Measurements from ENCODE around the gene GLG1. TPM values are rescaled to one million over a fixed set of nuclear protein-coding genes. Genes with fewer than 3 reads are reported as not detected.
"Not testable (repeated sequence)": the region's sequence is repeated elsewhere in the genome, so short reads cannot be mapped to it uniquely, and the experiment has no call there.

The GLG1 gene
- total RNA-seq, 1 donor from 2014 or later: 153 TPM

GRCh38 chr16:74537746-74538145, 69.2 kb downstream of the GLG1 start:
- H3K4me3 Mint-ChIP-seq (ENCODE audit: unreplicated experiment); H3K36me3 Mint-ChIP-seq (ENCODE audit: low read depth, unreplicated experiment); H3K9me3 Mint-ChIP-seq (ENCODE audit: unreplicated experiment); H3K27ac Mint-ChIP-seq (ENCODE audit: unreplicated experiment); H3K27me3 Mint-ChIP-seq (ENCODE audit: unreplicated experiment); DNase-seq (ENCODE audit: low spot score); H3K4me1 Mint-ChIP-seq (ENCODE audit: unreplicated experiment): not testable (repeated sequence)

- not testable (repeated sequence) for DNase-seq (ENCODE audit: low spot score); H3K4me3 Mint-ChIP-seq (ENCODE audit: unreplicated experiment); H3K4me1 Mint-ChIP-seq (ENCODE audit: unreplicated experiment); H3K36me3 Mint-ChIP-seq (ENCODE audit: low read depth, unreplicated experiment); H3K27me3 Mint-ChIP-seq (ENCODE audit: unreplicated experiment); H3K27ac Mint-ChIP-seq (ENCODE audit: unreplicated experiment); H3K9me3 Mint-ChIP-seq (ENCODE audit: unreplicated experiment)
These were observed 72.3 kb downstream of the GLG1 start for GRCh38 chr16:74534650-74535049.

DNA sequence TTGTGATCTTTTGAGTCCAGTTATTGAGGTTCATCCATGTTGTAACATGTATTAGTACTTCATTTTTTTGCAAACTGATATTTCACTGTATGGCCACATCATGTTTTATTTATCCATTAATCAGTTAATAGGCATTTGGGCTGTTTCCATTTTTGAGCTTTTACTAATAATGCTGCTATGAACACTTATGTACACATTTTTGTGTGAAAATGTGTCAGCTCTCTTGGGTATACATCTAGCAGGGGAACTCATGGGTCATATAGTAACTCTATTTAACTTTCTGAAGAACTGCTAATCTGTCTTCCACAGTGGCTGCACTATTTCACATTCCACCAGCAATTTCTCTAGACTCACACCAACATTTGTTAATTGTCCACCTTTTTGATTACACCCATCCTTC, 82.0 kb downstream of the GLG1 start:
- Mint-ChIP-seq H3K36me3 (ENCODE audit: low read depth, unreplicated experiment) (peaks cover 15% of the 10 kb centered on the region), H3K27ac (ENCODE audit: unreplicated experiment) (no peak overlapping the region), H3K4me3 (ENCODE audit: unreplicated experiment) (peak overlapping the region; percentile 13), H3K9me3 (ENCODE audit: unreplicated experiment) (no peaks in the 10 kb centered on the region), H3K27me3 (ENCODE audit: unreplicated experiment) (no peaks in the 10 kb centered on the region), H3K4me1 (ENCODE audit: unreplicated experiment) (no peaks in the 10 kb centered on the region)
- TF ChIP-seq, protein P1, sequence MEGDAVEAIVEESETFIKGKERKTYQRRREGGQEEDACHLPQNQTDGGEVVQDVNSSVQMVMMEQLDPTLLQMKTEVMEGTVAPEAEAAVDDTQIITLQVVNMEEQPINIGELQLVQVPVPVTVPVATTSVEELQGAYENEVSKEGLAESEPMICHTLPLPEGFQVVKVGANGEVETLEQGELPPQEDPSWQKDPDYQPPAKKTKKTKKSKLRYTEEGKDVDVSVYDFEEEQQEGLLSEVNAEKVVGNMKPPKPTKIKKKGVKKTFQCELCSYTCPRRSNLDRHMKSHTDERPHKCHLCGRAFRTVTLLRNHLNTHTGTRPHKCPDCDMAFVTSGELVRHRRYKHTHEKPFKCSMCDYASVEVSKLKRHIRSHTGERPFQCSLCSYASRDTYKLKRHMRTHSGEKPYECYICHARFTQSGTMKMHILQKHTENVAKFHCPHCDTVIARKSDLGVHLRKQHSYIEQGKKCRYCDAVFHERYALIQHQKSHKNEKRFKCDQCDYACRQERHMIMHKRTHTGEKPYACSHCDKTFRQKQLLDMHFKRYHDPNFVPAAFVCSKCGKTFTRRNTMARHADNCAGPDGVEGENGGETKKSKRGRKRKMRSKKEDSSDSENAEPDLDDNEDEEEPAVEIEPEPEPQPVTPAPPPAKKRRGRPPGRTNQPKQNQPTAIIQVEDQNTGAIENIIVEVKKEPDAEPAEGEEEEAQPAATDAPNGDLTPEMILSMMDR (IDR thresholded peaks at IDR 0.05; ENCODE audit: unreplicated experiment): no peak
- no peak for DNase-seq (ENCODE audit: low spot score)

- H3K4me1 Mint-ChIP-seq (ENCODE audit: unreplicated experiment): no peaks in the 10 kb centered on the region
- H3K36me3 Mint-ChIP-seq (ENCODE audit: low read depth, unreplicated experiment): peaks cover 15% of the 10 kb centered on the region
- H3K27me3 Mint-ChIP-seq (ENCODE audit: unreplicated experiment): no peaks in the 10 kb centered on the region
- TF ChIP-seq, protein P1 (IDR thresholded peaks at IDR 0.05; ENCODE audit: unreplicated experiment): no peak
- H3K4me3 Mint-ChIP-seq (ENCODE audit: unreplicated experiment): no peak overlapping the region
- H3K9me3 Mint-ChIP-seq (ENCODE audit: unreplicated experiment): no peaks in the 10 kb centered on the region
- no peak for DNase-seq (ENCODE audit: low spot score)
- no peak overlapping the region for H3K27ac Mint-ChIP-seq (ENCODE audit: unreplicated experiment)
These were observed 82.8 kb downstream of the GLG1 start for GRCh38 chr16:74524117-74524516.

- DNase-seq (ENCODE audit: low spot score); H3K4me1 Mint-ChIP-seq (ENCODE audit: unreplicated experiment); H3K27ac Mint-ChIP-seq (ENCODE audit: unreplicated experiment); H3K27me3 Mint-ChIP-seq (ENCODE audit: unreplicated experiment); H3K9me3 Mint-ChIP-seq (ENCODE audit: unreplicated experiment); H3K4me3 Mint-ChIP-seq (ENCODE audit: unreplicated experiment): not testable (repeated sequence)
- H3K36me3 Mint-ChIP-seq (ENCODE audit: low read depth, unreplicated experiment): peaks cover 15% of the 10 kb centered on the region
These were observed 83.2 kb downstream of the GLG1 start for GRCh38 chr16:74523706-74524105.

DNA sequence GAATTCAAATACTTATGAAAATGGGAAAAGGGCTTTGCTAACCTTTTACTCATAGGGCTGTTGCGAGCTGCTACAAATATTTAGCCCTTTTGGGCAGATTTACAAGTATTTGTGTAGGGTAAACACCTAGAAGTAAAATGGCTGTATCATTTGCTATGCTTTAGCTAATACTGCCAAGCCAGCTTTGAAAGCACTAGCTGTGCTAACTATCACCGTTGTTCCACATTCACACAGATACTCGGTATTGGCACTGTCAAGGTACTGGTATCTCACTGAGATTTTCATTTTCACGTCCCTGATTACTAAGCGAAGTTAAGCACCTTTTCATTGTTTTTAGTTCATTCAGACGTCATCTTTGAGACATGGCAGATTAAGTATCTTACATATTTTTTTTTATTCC, 84.8 kb downstream of the GLG1 start:
- no peaks in the 10 kb centered on the region for H3K9me3 Mint-ChIP-seq (ENCODE audit: unreplicated experiment)

More for the DNA sequence above, 84.8 kb downstream of the GLG1 start:
- TF ChIP-seq, protein P1 (IDR thresholded peaks at IDR 0.05; ENCODE audit: unreplicated experiment): no peak
- no peak for DNase-seq (ENCODE audit: low spot score)
- H3K27ac Mint-ChIP-seq (ENCODE audit: unreplicated experiment): no peak overlapping the region
- H3K4me1 Mint-ChIP-seq (ENCODE audit: unreplicated experiment): no peaks in the 10 kb centered on the region
- no peak overlapping the region for H3K4me3 Mint-ChIP-seq (ENCODE audit: unreplicated experiment)
- H3K27me3 Mint-ChIP-seq (ENCODE audit: unreplicated experiment): no peaks in the 10 kb centered on the region
- peaks cover 18% of the 10 kb centered on the region for H3K36me3 Mint-ChIP-seq (ENCODE audit: low read depth, unreplicated experiment)
